ENCODE results near the gene ZNF580. TPM values are rescaled to one million over a fixed set of nuclear protein-coding genes. Genes with fewer than 3 reads are reported as not detected.
A peak's percentile ranks its signal among the peaks of the same experiment; 100 is the strongest.

The ZNF580 gene
- total and polyA plus RNA-seq, 9 of the 15 experiments (the other 6 are each of a cell fraction or from before 2014, with no cell fraction given): 2.3 to 47.4 (median 6.0) TPM

- TF ChIP-seq VEZF1 (CRISPR knock-in tag; IDR thresholded peaks at IDR 0.05) (peak; percentile 95), ZC3H11A (IDR thresholded peaks at IDR 0.05; ENCODE audit: low read depth, low read length) (no peak), TSHZ1 (CRISPR knock-in tag; IDR thresholded peaks at IDR 0.05) (no peak), CREM (IDR thresholded peaks at IDR 0.05; ENCODE audit: low read depth) (peak; percentile 99), KLF10 (CRISPR knock-in tag; IDR thresholded peaks at IDR 0.05) (no peak), SUPT5H (IDR thresholded peaks at IDR 0.05) (peak; percentile 83), CBX3 (IDR thresholded peaks at IDR 0.05; ENCODE audit: borderline replicate concordance in 1 of 2, low read length in 2 of 2) (no peak), CHD4 (IDR thresholded peaks at IDR 0.05; ENCODE audit: insufficient read depth, insufficient replicate concordance, low read depth, low read length, poor library complexity, severe bottlenecking) (no peak), RBBP5 (IDR thresholded peaks at IDR 0.05; ENCODE audit: borderline replicate concordance, insufficient read depth, low read length, poor library complexity, severe bottlenecking) (peak; percentile 91), TFE3 (CRISPR knock-in tag; IDR thresholded peaks at IDR 0.05) (no peak), E2F5 (CRISPR knock-in tag; IDR thresholded peaks at IDR 0.05) (no peak), SAFB2 (IDR thresholded peaks at IDR 0.05; ENCODE audit: borderline replicate concordance, low read depth, low read length, severe bottlenecking) (no peak), POLR2B (IDR thresholded peaks at IDR 0.05; ENCODE audit: low read depth, partially characterized antibody) (peak; percentile 67), E2F6 (IDR thresholded peaks at IDR 0.05; ENCODE audit: borderline replicate concordance in 1 of 2, extremely low read depth in 1 of 2, insufficient read depth in 1 of 2, insufficient read length in 1 of 2, low read depth in 1 of 2, low read length in 1 of 2, poor library complexity in 1 of 2, severe bottlenecking in 1 of 2) (peak; percentile 30 to 74), MAX (CRISPR knock-in tag; IDR thresholded peaks at IDR 0.05) (peak; percentile 10; the same call in 1 of the 2 replicates), TRIM24 (IDR thresholded peaks at IDR 0.05) (0 out of 4 replicates have a peak, but pooled peaks of 1 of the 2 experiments have one; percentile 22)
These were observed 34.2 kb downstream of the ZNF580 start, which contains the start of gene EPN1 (continued) for GRCh38 chr19:55674841-55675660.
